A549 (cell line): ENCODE data around the gene GINS2. TPM values are rescaled to one million over a fixed set of nuclear protein-coding genes. Genes with fewer than 3 reads are reported as not detected.

Source experiments
- ATAC-seq, 2 experiments: fragments of 200-7000 bp in 1 of 2; fragments of >200 bp in 1 of 2; cut with Nextera tagmentation in 1 of 2; cut with Tn5 transposase in 1 of 2; 3 replicates each; pipeline versions ENCODE4 v1.8.0 to v1.9.1; 2018 to 2020; ENCODE audit warnings: mild to moderate bottlenecking in 1 of 2, moderate library complexity in 1 of 2
- CTCF ChIA-PET: fragments of 300-600 bp; sonication (Branson Sonifier 250); formaldehyde crosslinking; extraction: SDS; loops from one replicate; lab custom pipeline; 2021; ENCODE audit warnings: antibody characterized with exemption, inconsistent platforms; lab: Yijun Ruan, JAX
- POLR2A ChIA-PET: fragments of 350-600 bp; formaldehyde crosslinking; extraction: SDS; loops from one replicate; lab custom pipeline; 2021; ENCODE audit warnings: antibody characterized with exemption, inconsistent platforms; lab: Yijun Ruan, JAX
- DNase-seq, 2 experiments: peaks; one replicate each; pipeline versions ENCODE4 v3.0.0 to v3.0.0-alpha.2; 2011 to 2016; ENCODE audit warnings: low read depth in 1 of 2, low spot score in 1 of 2
- FAIRE-seq: peaks from 2 replicates; lab custom pipeline; 2011; peaks lifted over from hg19 to GRCh38; lab: Jason Lieb, UNC
- H3K27ac ChIP-seq, 2 experiments: fragments of >200 bp; sonication (Bioruptor Twin); formaldehyde crosslinking; 3 replicates each; pipeline ENCODE4 v1.5.1; 2016 to 2017
- H3K4me1 ChIP-seq: fragments of >200 bp; sonication (Bioruptor Twin); formaldehyde crosslinking; 3 replicates; pipeline ENCODE4 v1.6.1; 2016
- H3K4me2 ChIP-seq: fragments of >200 bp; sonication (Bioruptor Twin); formaldehyde crosslinking; 3 replicates; pipeline ENCODE4 v1.6.1; 2016
- H3K4me3 ChIP-seq: fragments of >200 bp; sonication (Bioruptor Twin); formaldehyde crosslinking; 3 replicates; pipeline ENCODE4 v1.5.1; 2016
- H3K9me3 ChIP-seq: fragments of >200 bp; sonication (Bioruptor Twin); formaldehyde crosslinking; 3 replicates; pipeline ENCODE4 v1.6.1; 2016
- CBX2 ChIP-seq: fragments of 200-600 bp; sonication (generic); IDR thresholded peaks from 2 replicates; pipeline ENCODE4 v1.6.1; 2016; ENCODE audit warnings: low read depth, mild to moderate bottlenecking, borderline replicate concordance
- CBX8 ChIP-seq: fragments of 200-600 bp; sonication (generic); IDR thresholded peaks from 2 replicates; pipeline ENCODE4 v1.6.1; 2016
- CHD4 ChIP-seq: fragments of 200-600 bp; sonication (generic); IDR thresholded peaks from 2 replicates; pipeline ENCODE4 v1.6.1; 2016; ENCODE audit warnings: antibody characterized with exemption, mild to moderate bottlenecking, borderline replicate concordance
- EHMT2 ChIP-seq: fragments of 200-600 bp; sonication (generic); IDR thresholded peaks from 2 replicates; pipeline ENCODE4 v1.6.1; 2016; ENCODE audit warnings: antibody characterized with exemption, low read depth, mild to moderate bottlenecking, moderate library complexity
- ESRRA ChIP-seq: fragments of 150-350 bp; IDR thresholded peaks from 2 replicates; pipeline ENCODE4 v1.6.1; 2014; ENCODE audit warnings: mild to moderate bottlenecking, low read length, borderline replicate concordance
- FOSL2 ChIP-seq, 2 experiments: fragments of 450-650 bp in 1 of 2; fragments of >200 bp in 1 of 2; sonication (Bioruptor Twin) in 1 of 2; formaldehyde crosslinking; IDR thresholded peaks; 2 replicates each; pipeline versions ENCODE4 v1.5.0 to v1.6.1; 2016 to 2020; ENCODE audit warnings: mild to moderate bottlenecking in 1 of 2, moderate library complexity in 1 of 2
- HOXA7 ChIP-seq: fragments of 250-450 bp; sonication (Bioruptor Pico); IDR thresholded peaks from 2 replicates; pipeline ENCODE4 v1.5.0; 2020; ENCODE audit warnings: mild to moderate bottlenecking, moderate library complexity
- HOXB13 ChIP-seq: fragments of 250-450 bp; sonication (Bioruptor Pico); IDR thresholded peaks from 2 replicates; pipeline ENCODE4 v1.5.0; 2020; ENCODE audit warnings: low read depth, mild to moderate bottlenecking, moderate library complexity
- JUN ChIP-seq, 2 experiments: fragments of >200 bp; sonication (Bioruptor Twin); formaldehyde crosslinking; IDR thresholded peaks; 2 replicates in 1 of 2; 3 replicates in 1 of 2; pipeline ENCODE4 v1.6.1; 2016 to 2017
- KDM1A ChIP-seq: fragments of 200-600 bp; sonication (generic); IDR thresholded peaks from 2 replicates; pipeline ENCODE4 v1.6.1; 2016; ENCODE audit warnings: low read depth, mild to moderate bottlenecking
- KDM5A ChIP-seq: fragments of 200-600 bp; sonication (generic); IDR thresholded peaks from 2 replicates; pipeline ENCODE4 v1.6.1; 2016; ENCODE audit warnings: antibody characterized with exemption, mild to moderate bottlenecking
- MAZ ChIP-seq: fragments of 150-350 bp; IDR thresholded peaks from 2 replicates; pipeline ENCODE4 v1.6.1; 2014; ENCODE audit warnings: antibody characterized with exemption, low read depth, low read length, borderline replicate concordance
- POLR2AphosphoS2 ChIP-seq: conservative IDR thresholded peaks from 2 replicates; pipeline ENCODE4 v1.6.1; 2012; ENCODE audit warnings: low read length, improper control_type of control experiment, inconsistent platforms
- RAD21 ChIP-seq, 2 experiments: fragments of >200 bp in 1 of 2; sonication (Bioruptor Twin) in 1 of 2; formaldehyde crosslinking in 1 of 2; IDR thresholded peaks in 1 of 2; conservative IDR thresholded peaks in 1 of 2; 2 replicates in 1 of 2; 3 replicates in 1 of 2; pipeline ENCODE4 v1.6.1; 2012 to 2018; ENCODE audit warnings: inconsistent platforms in 1 of 2
- SMC3 ChIP-seq: fragments of >200 bp; sonication (Bioruptor Twin); formaldehyde crosslinking; IDR thresholded peaks from 3 replicates; pipeline ENCODE4 v1.6.1; 2018; ENCODE audit warnings: inconsistent platforms
- SREBF2 ChIP-seq: fragments of 450-650 bp; IDR thresholded peaks from 2 replicates; pipeline ENCODE4 v1.6.1; 2014; ENCODE audit warnings: mild to moderate bottlenecking, moderate library complexity
- TP53 ChIP-seq: fragments of 250-450 bp; sonication (Bioruptor Pico); IDR thresholded peaks from 2 replicates; pipeline ENCODE4 v1.5.0; 2021; ENCODE audit warnings: mild to moderate bottlenecking, moderate library complexity
- WGBS: methylation state at CpG from one replicate; pipeline ENCODE4 v1.1.6; 2017; ENCODE audit errors: missing lambda C conversion rate; 5-methylcytosine and 5-hydroxymethylcytosine counted together
- polyA plus RNA-seq, 4 experiments: library from polyadenylated mRNA; depleted of rRNA in 3 of 4; stranded (reverse); fragments of >200 nt; fragmentation: RNase III in 1 of 4; extraction: RNeasy Plus Mini Kit Qiagen cat#74134 plus additional on column Dnase treatment in 1 of 4; gene quantifications; 2 replicates in 3 of 4; 3 replicates in 1 of 4; pipeline ENCODE4 v1.2.3, GENCODE V29; 2011 to 2017
- TF ChIP-seq, protein P1 (sequence below): IDR thresholded peaks from 2 replicates; pipeline ENCODE4 v1.6.1; 2012
- TF ChIP-seq, protein P2 (sequence below): fragments of 200-600 bp; sonication (generic); IDR thresholded peaks from 2 replicates; pipeline ENCODE4 v1.6.1; 2016; ENCODE audit warnings: antibody characterized with exemption, mild to moderate bottlenecking, moderate library complexity
- TF ChIP-seq, protein P3 (sequence below): fragments of 150-350 bp; IDR thresholded peaks from 2 replicates; pipeline ENCODE4 v1.6.1; 2014; ENCODE audit warnings: low read depth, mild to moderate bottlenecking, low read length
- TF ChIP-seq, protein P4 (sequence below): fragments of 450-650 bp; IDR thresholded peaks from 2 replicates; pipeline ENCODE4 v1.6.1; 2014; ENCODE audit warnings: antibody characterized with exemption
- TF ChIP-seq, protein P5 (sequence below): fragments of >200 bp; sonication (Bioruptor Twin); formaldehyde crosslinking; IDR thresholded peaks from 3 replicates; pipeline ENCODE4 v1.5.1; 2016

Gene GINS2
- polyA plus RNA-seq, 2 of the 4 experiments (the other 2 are of a cell fraction), result 25.4 to 28.7 TPM

DNA sequence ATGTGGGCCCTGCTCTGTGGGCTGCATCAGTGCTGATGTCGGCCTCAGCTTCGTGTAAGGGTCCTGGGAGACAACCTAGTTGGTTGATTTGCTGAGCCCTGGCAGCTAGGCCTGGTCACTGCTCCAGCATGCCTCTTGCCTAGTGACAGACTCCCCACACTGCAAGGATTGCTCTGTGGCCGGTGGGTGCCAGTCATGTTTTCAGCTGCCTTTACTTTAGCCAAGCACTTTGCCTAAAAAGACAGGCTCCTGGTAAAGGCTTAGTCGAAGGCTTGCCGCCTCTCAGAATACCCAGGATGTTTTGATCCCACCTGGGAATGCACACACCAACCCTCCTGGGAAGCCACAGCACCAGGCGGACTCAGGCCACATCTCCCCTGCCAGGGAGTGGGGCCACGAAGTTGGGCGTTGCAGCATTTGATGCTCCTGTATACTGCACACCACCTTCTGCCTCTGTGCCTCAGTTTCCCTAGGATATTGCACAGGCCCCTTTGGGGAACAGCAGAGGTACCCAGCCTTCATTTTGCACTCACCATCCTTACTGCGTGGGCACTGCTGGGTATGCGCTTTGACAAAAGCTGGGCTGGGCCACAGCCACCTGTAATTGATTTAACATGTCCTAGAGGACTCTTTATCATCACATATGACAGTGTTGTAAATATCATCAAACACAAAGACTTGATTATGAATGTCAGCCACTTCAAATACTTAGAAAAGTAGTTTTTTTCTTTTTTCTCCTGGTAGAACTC lies 19.9 kb downstream of the GINS2 start:
- FAIRE-seq, result no peak
- Histone ChIP-seq H3K4me2 (no peak overlapping the region), H3K9me3 (no peaks in the 10 kb centered on the region), H3K4me3 (no peak overlapping the region), H3K4me1 (no peaks in the 10 kb centered on the region), H3K27ac (no peak overlapping the region)
- no peak for DNase-seq
- no peak for TF ChIP-seq CBX2
- no peak for TF ChIP-seq SMC3
- TF ChIP-seq HOXB13 (CRISPR knock-in tag), result no peak
- TF ChIP-seq KDM1A, result no peak
- POLR2A ChIA-PET, result no interaction called here
- peak in 1 of 2 experiments; percentile 26; a peak in 2 of 6 replicates for ATAC-seq
- 93% methylated on average over 10 of the region's 10 CpGs for WGBS
- CTCF ChIA-PET, result interaction anchor here (0.7 to 1.2 kb wide), 4 partner anchors 10 to 53 kb away, joined by 3 to 6 read pairs (median 3); no protein-coding TSS in a partner anchor

DNA sequence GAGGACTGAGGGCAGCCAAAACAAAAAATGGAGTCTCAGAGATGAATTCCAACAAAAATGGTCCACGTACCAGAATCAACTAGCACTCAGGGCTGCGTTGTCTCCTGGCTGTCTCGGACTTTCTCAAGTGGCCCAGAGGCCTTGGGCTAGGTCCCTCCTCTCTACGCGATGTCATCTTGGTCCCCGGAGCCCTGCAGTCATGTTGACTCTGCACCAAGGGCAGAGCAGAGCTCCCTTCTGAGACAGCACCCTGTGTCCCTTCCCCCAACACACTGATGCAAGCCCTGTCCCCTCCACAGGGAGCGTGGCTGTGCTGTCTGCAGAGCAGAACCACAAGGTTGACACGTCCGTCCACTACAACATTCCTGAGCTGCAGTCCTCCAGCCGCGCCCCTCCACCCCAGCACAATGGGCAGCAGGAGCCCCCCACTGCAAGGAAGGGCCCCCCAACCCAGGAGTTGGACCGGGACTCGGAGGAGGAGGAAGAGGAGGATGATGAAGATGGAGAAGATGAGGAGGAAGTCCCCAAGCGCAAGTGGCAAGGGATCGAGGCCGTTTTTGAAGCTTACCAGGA lies 20.8 kb downstream of the GINS2 start:
- ChIA-PET CTCF (interaction anchor here (0.7 to 1.2 kb wide), 4 partner anchors 9 to 52 kb away, joined by 3 to 6 read pairs (median 3); no protein-coding TSS in a partner anchor), POLR2A (no interaction called here)
- DNase-seq (no peak), FAIRE-seq (no peak), ATAC-seq (peak; percentile 29 to 64; a peak in 4 of 6 replicates)
- TF ChIP-seq CBX2 (no peak), CBX8 (no peak), SREBF2 (no peak), JUN (IDR thresholded peaks at IDR 0.05) (no peak), MAZ (no peak), RAD21 (conservative IDR thresholded peaks at IDR 0.05 in 1 of 2, IDR thresholded peaks at IDR 0.05 in 1 of 2) (no peak), POLR2AphosphoS2 (no peak), HOXA7 (CRISPR knock-in tag) (no peak), CHD4 (no peak), ESRRA (no peak)
- TF ChIP-seq, protein P1, sequence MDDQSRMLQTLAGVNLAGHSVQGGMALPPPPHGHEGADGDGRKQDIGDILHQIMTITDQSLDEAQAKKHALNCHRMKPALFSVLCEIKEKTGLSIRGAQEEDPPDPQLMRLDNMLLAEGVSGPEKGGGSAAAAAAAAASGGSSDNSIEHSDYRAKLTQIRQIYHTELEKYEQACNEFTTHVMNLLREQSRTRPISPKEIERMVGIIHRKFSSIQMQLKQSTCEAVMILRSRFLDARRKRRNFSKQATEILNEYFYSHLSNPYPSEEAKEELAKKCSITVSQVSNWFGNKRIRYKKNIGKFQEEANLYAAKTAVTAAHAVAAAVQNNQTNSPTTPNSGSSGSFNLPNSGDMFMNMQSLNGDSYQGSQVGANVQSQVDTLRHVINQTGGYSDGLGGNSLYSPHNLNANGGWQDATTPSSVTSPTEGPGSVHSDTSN, result no peak
- TF ChIP-seq, protein P2, sequence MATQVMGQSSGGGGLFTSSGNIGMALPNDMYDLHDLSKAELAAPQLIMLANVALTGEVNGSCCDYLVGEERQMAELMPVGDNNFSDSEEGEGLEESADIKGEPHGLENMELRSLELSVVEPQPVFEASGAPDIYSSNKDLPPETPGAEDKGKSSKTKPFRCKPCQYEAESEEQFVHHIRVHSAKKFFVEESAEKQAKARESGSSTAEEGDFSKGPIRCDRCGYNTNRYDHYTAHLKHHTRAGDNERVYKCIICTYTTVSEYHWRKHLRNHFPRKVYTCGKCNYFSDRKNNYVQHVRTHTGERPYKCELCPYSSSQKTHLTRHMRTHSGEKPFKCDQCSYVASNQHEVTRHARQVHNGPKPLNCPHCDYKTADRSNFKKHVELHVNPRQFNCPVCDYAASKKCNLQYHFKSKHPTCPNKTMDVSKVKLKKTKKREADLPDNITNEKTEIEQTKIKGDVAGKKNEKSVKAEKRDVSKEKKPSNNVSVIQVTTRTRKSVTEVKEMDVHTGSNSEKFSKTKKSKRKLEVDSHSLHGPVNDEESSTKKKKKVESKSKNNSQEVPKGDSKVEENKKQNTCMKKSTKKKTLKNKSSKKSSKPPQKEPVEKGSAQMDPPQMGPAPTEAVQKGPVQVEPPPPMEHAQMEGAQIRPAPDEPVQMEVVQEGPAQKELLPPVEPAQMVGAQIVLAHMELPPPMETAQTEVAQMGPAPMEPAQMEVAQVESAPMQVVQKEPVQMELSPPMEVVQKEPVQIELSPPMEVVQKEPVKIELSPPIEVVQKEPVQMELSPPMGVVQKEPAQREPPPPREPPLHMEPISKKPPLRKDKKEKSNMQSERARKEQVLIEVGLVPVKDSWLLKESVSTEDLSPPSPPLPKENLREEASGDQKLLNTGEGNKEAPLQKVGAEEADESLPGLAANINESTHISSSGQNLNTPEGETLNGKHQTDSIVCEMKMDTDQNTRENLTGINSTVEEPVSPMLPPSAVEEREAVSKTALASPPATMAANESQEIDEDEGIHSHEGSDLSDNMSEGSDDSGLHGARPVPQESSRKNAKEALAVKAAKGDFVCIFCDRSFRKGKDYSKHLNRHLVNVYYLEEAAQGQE, result no peak
- Histone ChIP-seq H3K27ac (no peak overlapping the region; a peak in 1 of 6 replicates), H3K4me3 (no peak overlapping the region), H3K4me2 (no peak overlapping the region), H3K4me1 (no peaks in the 10 kb centered on the region), H3K9me3 (no peaks in the 10 kb centered on the region)
- WGBS, result 89% methylated on average over 16 of the region's 16 CpGs

DNA sequence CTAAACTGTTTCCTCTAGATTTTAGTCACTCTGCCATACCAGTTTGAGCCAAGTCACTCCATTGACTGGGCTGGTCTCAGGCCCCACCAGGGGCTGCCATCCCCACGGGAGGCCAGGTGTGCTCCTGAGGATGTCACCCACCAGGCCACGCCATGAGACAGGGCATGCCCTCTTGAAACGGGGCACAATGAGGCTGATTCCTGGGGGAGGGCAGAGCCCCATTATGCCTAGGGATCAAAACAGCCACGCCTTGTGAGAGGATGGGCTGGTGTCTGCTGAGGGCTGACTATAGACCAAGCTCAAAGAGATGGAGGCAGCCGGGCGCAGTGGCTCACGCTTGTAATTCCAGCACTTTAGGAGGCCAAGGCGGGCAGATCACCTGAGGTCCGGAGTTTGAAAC lies 21.5 kb downstream of the GINS2 start:
- no peak for FAIRE-seq
- no peaks in the 10 kb centered on the region for H3K9me3 ChIP-seq
- no peak overlapping the region for H3K4me3 ChIP-seq
- H3K4me2 ChIP-seq, result no peak overlapping the region
- ATAC-seq, result no peak
- CTCF ChIA-PET, result interaction anchor here (1.2 kb wide), 1 partner anchor 25 kb away, joined by 3 read pairs; no protein-coding TSS in a partner anchor
- 96% methylated on average over 8 of the region's 9 CpGs for WGBS
- POLR2A ChIA-PET, result no interaction called here
- no peaks in the 10 kb centered on the region for H3K4me1 ChIP-seq
- no peak overlapping the region for H3K27ac ChIP-seq
- no peak for DNase-seq
- TF ChIP-seq EHMT2 (no peak), TP53 (CRISPR knock-in tag) (no peak), POLR2AphosphoS2 (no peak), FOSL2 (IDR thresholded peaks at IDR 0.05) (no peak), FOSL2 (CRISPR knock-in tag; IDR thresholded peaks at IDR 0.05) (no peak), KDM5A (no peak)
- TF ChIP-seq, protein P3, sequence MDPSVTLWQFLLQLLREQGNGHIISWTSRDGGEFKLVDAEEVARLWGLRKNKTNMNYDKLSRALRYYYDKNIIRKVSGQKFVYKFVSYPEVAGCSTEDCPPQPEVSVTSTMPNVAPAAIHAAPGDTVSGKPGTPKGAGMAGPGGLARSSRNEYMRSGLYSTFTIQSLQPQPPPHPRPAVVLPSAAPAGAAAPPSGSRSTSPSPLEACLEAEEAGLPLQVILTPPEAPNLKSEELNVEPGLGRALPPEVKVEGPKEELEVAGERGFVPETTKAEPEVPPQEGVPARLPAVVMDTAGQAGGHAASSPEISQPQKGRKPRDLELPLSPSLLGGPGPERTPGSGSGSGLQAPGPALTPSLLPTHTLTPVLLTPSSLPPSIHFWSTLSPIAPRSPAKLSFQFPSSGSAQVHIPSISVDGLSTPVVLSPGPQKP, result no peak
- TF ChIP-seq, protein P4, sequence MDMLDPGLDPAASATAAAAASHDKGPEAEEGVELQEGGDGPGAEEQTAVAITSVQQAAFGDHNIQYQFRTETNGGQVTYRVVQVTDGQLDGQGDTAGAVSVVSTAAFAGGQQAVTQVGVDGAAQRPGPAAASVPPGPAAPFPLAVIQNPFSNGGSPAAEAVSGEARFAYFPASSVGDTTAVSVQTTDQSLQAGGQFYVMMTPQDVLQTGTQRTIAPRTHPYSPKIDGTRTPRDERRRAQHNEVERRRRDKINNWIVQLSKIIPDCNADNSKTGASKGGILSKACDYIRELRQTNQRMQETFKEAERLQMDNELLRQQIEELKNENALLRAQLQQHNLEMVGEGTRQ, result no peak
- TF ChIP-seq, protein P5, sequence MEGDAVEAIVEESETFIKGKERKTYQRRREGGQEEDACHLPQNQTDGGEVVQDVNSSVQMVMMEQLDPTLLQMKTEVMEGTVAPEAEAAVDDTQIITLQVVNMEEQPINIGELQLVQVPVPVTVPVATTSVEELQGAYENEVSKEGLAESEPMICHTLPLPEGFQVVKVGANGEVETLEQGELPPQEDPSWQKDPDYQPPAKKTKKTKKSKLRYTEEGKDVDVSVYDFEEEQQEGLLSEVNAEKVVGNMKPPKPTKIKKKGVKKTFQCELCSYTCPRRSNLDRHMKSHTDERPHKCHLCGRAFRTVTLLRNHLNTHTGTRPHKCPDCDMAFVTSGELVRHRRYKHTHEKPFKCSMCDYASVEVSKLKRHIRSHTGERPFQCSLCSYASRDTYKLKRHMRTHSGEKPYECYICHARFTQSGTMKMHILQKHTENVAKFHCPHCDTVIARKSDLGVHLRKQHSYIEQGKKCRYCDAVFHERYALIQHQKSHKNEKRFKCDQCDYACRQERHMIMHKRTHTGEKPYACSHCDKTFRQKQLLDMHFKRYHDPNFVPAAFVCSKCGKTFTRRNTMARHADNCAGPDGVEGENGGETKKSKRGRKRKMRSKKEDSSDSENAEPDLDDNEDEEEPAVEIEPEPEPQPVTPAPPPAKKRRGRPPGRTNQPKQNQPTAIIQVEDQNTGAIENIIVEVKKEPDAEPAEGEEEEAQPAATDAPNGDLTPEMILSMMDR, result no peak
